Iris pigment epithelial cell (primary cell): Measurements from ENCODE around the gene TAS1R1.

Experiments used
- DNase-seq: peaks from one replicate; pipeline ENCODE4 v3.0.0-alpha.2; 2011; ENCODE audit warnings: low read depth

The TAS1R1 gene

DNA sequence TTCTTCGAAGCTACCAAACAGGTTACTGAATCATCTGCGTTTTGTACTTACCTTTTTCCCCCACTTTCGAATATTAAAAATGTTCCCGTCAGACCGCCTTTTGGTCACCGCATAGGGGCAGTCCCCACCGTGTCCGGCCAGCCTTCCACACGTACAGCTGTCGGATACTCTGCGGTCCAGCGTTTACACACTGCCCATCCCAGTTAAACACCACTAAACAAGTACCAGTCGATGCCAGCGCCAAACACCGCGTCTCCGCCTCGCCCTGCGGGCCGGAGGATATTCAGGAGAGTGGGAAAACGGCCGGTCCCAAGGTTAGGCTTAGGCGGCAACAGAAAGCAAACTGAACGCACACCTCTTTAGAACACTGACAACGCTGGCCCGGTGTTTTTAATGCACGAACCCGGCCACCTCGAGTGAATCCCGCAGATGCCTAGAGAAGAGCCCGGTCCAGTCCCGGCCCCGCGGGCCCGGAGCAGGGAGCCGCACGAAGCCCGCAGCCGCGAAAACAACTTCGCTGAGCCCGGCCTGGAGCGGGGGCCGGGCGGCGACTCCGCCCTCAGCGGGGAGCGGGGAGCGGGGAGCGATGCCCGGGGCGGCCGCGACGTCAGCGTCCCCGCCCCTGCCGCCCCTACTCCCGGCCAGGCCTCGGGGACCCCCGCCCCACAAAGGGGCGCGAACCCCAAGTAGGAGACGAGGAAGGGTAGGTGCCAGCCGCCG is 57.7 kb downstream of the TAS1R1 start:
- peak; percentile 37 for DNase-seq

DNA sequence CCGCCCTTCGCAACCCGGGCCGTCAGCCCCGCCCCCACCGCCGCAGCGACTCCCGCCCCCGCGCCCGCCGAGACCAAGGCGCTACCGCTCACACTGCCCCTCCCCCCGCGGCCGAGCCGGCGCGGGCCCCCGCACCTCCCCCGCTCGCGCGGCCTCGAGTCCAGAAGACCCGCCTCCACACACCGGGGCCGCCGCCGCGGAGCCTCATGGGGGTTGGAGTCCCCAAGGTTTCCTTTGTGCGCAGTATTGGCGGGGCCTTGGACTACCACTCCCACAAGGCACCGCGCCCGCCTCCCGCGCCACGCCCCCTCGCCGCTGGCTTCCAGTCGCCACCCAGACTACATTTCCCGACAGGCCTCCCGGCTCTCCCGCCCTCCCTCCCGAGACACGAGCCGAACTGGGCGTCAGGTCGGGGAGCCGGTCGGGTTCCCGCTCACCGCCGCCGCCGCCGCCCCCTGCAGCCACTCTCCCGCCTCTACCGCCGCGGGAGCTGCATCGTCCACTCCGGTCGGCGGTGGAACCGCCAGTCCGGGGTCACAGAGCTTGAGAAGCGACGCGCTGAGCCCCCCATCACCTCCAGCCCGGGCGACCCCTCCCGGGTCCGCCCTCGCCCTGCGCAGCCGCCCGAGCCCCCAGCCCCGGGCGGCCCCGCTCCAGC is 58.4 kb downstream of the TAS1R1 start, which contains the start of gene PHF13:
TSS of gene PHF13 (plus strand) at position 371 of the 658 bp plus-strand sequence. CDS start 336 bp downstream, outside the sequence.
- peak; percentile 99 for DNase-seq

DNA sequence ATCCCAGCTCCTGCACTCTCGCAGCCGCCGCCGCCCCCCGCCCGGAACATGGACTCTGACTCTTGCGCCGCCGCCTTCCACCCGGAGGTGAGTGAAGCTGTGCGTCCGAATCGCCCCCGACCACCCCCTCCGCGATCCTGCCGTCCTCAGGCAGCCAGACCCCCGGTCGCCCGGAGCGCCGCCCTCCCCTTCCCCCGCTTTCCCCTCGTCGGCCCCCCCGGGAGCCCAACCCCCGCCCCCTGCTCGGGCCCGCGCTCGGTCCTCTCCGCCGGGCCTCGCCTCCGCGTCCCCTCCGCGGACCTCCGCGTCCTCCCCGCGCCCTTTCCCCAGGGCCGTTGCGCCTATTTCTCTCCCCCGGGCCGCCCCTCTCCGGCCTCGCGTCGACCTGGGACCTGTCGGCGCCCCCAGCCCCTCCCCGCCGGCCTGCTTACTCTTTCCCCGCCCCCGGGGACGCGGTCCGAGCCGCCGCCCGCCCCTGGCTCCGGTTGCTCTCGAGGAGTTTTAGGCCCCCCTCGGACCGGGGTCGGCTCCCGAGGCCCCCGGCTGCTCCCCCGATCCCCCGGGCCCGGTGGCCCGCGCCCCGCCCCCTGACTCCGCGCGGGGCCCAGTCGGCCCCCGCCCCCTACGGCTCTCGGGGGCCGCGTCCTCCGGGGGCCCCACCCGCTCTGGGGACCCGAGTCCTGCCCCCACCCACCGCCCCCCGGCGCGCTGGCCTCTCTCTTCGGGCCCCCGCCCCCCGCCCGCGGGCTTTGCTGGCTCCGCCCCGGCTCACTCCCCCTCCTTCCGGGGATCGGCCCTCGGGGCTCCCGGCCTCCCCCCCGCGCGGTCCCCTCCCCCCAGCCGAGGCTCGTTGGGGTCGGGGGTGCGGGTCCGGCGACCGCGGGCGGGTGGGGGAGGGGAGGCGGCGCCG is 59.2 kb downstream of the TAS1R1 start:
- DNase-seq, result no peak

DNA sequence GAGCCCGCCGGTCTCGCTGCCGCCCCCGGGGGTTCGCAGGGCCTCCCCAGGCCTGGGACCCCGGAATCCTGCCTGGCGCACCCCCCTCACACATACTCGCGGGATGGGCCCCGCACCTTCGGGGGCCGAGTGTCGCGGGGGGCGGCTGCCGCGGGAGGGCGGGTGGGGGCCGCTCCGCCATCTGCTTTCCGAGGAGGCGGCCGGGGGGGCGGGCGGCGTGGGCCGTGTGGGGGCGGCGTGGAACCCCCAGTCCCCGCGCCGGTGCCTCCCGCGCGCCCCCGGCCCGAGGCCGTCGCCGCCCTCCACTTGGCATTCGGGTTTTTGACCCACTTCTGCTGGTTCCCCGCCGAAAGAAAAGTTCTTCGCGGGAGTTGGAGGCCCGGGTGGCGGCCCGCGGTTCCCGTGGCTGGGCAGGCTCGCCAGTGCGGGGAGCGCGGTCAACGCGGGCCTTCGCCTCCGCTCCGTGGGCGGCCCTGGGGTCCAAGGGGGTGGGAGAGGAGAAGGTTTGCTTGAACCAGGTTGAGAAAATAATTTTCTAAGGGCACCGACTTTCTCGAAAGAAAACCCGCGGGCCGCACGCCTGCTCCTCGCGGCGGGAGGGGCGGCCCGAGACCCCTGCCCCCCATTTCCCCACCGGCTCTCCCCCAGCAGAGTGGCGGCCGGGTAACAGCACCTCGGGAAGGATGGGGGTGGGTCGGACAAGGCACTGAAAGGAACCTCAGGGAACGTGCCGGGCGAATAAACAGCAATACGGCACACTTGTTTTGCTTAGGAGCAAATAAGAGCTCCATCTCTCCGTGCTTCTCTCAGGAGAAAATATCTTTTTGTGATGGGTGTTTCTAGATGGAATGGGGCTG is 60.0 kb downstream of the TAS1R1 start:
- peak; percentile 26 for DNase-seq

DNA sequence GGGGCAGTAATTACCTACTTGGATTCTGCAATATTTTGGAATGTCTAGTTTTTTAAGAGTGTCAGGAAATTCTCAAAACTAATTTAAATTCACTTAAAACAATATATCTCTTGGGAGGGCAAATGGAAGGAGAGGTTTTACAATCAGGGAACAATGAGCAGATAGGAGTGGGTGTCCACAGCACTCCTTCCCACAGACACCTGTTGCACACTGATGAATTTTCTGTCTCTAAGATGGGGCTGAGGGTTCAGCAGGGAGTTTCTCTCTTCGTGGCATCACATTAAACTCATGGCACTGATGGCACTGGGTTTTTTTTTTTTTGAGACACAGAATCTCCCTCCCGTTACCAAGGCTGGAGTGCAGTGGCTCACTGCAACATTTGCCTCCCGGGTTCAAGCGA is 63.9 kb downstream of the TAS1R1 start:
- DNase-seq, result no peak

DNA sequence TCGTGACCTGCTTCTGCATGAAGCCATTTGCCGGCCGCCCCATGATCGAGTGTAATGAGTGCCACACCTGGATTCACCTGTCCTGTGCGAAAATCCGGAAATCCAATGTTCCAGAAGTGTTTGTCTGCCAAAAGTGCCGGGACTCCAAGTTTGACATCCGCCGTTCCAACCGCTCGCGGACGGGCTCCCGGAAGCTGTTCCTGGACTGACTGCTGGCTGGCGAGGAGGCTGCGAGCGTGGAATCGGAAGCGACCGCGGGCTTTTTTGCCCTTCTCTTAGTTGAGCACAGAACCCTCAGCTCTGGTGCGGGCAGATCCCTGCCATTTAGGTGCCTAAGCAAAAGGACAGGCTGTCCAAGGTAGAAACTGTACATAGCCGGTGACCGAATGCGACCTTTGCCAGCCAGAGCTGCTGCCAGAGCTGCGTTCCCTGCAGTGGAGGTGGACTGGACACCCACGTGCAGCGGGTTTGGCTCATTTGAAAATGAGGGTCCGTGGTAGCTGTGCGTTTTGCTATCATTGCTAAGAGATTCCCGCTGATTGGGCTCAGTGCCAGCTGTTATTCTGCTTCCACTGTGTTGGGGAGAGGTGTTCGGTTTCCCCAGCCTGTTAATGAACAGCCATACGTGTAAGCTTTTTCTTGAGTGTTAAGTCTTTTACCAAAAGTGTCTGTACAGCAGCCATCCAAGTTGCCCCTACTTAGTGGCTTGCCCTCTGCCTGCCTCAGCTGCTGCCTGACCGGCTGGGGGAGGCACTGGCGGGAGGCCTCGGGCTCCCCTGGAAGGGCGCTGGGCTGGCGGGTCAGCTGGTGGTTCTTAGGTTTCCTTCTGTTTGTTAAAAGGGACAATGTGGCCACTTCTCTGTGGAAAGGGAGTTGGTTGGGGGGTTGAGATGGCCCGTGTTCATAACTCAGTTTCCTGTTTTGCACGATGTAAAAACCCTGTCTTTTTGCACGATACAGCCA is 66.6 kb downstream of the TAS1R1 start:
- DNase-seq, result no peak

DNA sequence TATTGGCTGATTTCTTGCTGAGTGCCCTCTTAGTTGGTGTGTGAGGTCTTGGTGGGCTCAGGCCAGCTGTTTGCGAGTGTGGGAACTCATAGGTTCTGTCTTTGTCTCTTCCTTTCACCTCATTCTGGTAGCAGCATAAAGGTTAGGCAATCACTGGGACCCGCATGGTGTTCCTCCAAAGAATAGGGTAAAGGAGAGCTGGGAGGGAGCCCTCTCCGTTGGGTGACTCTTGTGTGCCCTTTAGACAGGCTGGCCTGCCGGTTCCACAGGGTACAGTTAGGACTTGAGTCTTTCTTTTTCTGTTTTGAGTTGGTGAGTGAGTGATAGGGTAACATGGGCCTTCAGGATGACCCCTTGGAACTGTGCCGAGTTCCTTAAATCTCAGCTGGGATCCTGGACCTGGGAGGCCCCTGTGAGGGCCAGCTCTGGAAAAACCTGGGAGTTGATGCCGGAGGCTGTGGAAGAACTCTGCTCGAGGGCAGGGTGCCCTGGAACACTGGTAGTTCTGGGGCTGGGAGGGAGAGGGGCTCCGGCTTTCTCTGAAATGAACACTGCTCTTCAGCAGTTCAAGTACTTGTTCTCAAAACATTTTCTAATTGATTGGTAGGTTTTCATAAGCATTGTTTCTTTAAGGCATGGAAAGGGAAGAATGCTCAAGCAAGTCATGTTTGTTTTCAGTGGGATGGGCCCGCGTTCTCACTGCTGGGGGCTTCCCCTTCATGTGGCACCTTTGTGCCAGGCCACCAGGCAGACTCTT is 67.5 kb downstream of the TAS1R1 start:
- DNase-seq, result no peak

DNA sequence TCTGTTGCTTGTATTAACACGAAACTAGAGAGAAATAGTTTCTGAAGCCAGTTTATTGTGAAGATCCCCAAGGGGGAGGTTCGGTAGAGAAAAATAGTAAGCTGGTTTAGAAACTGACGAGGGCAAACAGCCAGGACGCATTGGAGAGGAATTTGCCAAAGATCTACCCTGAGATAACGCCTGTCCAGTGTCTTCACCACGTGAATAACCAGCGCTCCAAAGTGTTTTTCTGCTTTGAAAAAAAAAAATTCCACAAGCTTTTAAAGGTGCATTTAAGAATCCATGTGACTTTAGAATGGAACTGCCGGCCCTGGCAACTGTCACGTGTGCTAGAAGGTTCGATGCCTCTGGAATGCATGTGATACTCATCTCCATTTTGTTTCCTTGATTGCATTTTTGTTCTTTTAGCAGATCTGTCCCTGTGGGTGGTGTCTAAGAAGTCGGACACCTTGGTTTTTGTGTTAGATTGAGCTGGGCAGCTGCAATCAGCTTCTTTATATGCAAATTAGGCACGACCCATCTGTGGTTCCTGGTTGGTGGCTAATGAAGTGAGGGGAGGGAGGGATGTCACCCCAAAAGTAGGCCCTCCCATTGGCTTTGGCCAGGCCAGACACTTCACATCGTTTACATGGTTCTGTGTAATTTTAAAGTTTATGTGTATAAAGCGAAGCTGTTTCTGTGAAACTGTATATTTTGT is 68.3 kb downstream of the TAS1R1 start:
- DNase-seq, result peak; percentile 39

DNA sequence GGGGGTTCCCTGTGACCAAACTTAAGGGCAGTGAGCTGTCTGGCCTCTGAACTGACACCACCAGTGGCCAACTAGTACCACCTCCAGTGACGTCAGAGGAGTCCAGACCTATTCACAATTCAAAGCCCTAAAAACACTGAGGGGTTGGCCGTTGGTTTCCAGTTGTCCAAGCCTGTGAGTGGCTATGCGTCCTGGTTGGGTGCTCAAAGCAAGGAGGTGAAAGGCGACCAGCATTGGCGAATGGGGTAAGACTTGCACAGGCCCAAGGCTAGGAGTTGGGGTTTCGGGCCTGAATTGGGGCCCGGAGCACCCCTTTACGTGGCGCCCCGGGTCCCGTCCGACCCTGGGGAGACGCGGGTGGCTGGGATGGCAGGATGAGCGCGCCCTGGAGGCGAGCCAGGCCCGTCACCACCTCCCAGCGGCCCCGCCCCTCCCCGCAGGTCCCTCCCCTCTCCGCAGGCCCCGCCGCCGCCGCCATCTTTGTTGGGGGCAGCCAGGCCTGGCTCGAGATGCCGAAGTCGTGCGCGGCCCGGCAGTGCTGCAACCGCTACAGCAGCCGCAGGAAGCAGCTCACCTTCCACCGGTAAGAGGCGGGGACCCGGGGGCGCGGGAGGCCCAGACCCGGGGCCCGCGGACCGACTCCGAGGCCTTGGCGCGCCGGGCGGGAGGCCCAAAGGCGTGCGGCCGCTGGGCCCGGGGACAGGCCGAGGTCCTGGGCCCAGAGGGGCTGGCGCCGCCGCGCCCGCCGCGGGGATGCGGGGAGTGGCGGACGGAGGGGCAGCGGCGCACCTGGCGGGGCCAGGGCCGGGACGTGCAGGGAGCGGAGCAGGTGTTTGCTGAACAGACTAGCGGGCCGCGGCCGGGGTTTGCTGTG is 69.8 kb downstream of the TAS1R1 start, which contains the start of gene THAP3:
TSS of gene THAP3 (plus strand) at position 159 of the 874 bp plus-strand sequence. CDS start at position 510, 351 bp downstream.
- peak; percentile 94 for DNase-seq

DNA sequence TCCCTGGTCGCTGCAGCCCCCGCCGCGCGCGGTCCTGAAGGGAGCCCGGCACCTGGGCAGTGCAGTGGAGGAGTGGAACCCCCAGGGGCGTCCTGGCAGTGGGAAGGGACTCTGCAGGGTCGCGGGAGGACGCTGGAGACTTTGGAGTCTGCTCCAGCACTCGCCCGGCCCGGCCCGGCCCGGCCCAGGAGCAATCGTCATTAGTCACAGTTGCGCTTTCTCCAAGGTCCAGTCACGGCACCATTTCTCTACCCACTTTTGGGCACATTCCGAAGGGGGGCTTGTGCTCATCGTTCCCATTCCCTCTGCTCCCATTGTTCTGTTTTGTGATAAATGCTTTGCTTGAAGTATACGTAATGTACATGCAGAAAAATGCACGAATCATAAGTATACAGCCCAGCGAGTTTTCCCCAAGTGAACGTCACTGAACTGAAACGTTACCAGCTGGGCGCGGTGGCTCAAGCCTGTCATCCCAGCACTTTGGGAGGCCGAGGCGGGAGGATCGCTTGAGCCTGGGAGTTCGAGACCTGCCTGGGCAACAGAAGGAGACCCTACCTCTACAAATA is 70.6 kb downstream of the TAS1R1 start:
- peak; percentile 59 for DNase-seq

DNA sequence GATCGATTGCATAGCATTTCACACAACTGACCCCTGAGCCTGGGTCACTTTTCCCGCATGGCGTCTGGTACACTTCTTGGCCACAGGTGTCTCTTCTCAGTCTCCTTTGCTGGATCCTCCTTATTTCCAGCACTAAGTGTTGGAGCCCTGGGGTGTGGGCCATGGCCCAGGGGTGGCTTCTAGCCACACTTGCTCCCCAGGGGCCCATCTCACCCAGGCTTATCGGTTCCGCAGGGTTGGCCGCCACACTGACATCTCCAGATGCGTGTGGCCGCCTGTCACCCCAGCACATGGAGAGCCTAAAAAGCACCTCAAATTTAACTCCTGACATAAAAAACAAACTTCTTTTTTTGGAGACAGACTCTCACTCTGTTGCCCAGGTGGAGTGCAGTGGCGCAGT is 71.9 kb downstream of the TAS1R1 start:
- DNase-seq, result no peak

DNA sequence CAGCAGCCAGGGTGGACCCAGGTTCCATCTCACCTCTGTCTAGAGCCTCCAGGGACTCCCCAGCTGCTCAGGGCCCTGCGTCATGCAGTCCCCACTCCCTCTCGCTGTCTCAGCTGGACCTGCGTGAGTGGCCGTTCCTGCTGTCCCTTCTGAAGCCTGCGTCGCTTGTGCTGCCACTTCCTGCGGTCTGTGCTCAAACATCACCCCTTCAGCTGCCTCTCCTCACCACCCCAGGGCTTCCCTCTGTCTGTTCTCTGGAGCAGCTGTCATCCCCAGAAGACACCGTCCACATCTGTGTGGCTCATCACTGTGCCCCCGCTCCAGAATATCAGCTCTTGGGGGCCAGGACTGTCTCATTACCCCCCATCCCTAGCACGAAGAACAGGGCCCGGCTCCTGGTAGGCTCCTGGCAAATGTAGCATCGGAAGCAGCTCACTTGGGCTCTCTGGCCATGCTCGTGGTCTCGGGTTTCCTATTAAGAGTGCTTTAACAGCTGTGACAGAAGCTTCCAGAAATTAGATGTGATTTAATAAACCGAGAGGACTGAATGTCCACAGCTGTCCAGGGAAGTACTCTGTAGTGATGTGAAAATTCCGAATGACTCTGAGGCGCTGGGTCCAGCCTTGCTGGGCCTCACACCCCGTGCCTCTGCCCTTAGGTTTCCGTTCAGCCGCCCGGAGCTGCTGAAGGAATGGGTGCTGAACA is 72.9 kb downstream of the TAS1R1 start:
- DNase-seq, result no peak

DNA sequence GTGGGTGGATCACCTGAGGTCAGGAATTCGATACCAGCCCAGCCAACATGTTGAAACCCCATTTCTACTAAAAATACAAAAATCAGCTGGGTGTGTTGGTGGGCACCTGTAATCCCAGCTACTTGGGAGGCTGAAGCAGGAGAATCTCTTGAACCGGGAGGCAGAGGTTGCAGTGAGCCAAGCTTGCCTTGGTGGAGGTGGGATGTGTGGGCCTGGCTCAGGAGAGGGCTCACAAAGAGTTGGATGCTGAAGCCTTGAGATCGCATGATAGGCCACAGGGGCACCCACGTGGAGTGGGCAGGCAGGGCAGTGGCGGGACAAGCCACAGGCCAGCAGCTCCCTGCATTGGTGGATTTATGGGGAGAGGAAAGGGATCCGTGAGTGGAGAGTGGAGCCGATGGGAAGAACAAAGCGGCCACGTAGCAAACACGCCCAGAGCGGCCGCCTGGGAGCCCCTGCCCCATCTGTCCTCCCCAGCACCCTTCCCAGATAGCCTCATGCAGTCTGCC is 73.9 kb downstream of the TAS1R1 start:
- no peak for DNase-seq
